A673 (cell line): ENCODE measurements around the gene BPIFB2.

Experiments
- CTCF ChIP-seq: fragments of 300-800, 200-600 bp; sonication (generic); conservative IDR thresholded peaks from 2 replicates; pipeline ENCODE4 v1.5.1; 2017; ENCODE audit warnings: low read depth, mild to moderate bottlenecking, antibody characterized with exemption, low read length, moderate library complexity, mixed read lengths
- EZH2 ChIP-seq: fragments of 200-600 bp; sonication (generic); IDR thresholded peaks from 2 replicates; pipeline ENCODE4 v1.6.1; 2017; ENCODE audit warnings: borderline replicate concordance, low read depth, mild to moderate bottlenecking, mixed read lengths, antibody characterized with exemption, low read length; ENCODE audit not compliant: poor library complexity, severe bottlenecking

GRCh38 chr20:32973077-32973717 lies 34.3 kb upstream of the BPIFB2 start:
- TF ChIP-seq CTCF, result no peak
- no peak for TF ChIP-seq EZH2
